HG03039 (cell line): ENCODE results near the gene MS4A13.
"Not testable (repeated sequence)": the region's sequence is repeated elsewhere in the genome, so short reads cannot be mapped to it uniquely, and the experiment has no call there.

Experiments
- ATAC-seq: cut with Tn5 transposase; IDR thresholded peaks from one replicate; pipeline ENCODE4 v1.9.1; 2021; ENCODE audit warnings: mild to moderate bottlenecking, moderate library complexity; ENCODE audit not compliant: unreplicated experiment

MS4A13 gene, protein sequence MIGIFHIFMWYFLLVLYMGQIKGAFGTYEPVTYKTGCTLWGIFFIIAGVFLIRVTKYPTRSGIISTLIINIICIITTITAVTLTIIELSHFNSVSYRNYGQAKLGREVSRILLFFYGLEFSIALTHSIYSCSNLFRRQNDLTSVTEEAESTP

GRCh38 chr11:60515144-60515855, at the start of gene MS4A13:
Gene MS4A13, plus strand, starts transcription at chr11:60515392. Its CDS starts 2,692 bp downstream, at chr11:60518084.
- no peak for ATAC-seq

- ATAC-seq = no peak
Observed at GRCh38 chr11:60468829-60469228, 46.4 kb upstream of the MS4A13 start.

- no peak for ATAC-seq
Observed at GRCh38 chr11:60469723-60470122, 45.5 kb upstream of the MS4A13 start.

DNA sequence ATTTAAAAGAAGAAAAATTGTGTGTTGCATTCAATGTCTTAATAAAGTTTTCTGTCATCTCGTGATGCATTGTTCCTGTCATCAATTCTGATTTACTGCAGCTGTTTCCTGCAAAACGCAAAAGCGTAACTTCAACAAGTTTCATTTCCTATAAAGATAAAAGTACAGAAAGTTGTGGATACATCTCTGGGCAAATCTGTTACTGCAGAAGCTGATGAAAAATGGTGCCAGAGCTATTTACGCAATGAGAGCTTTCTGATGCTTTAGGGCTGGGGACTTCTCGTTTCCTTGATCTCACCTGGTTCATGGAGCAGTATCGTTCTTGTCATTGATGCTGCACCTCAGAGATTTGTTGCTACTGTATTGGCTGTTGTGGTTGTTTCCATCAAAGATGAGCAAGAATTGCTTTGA, 38.2 kb upstream of the MS4A13 start:
- ATAC-seq = no peak

DNA sequence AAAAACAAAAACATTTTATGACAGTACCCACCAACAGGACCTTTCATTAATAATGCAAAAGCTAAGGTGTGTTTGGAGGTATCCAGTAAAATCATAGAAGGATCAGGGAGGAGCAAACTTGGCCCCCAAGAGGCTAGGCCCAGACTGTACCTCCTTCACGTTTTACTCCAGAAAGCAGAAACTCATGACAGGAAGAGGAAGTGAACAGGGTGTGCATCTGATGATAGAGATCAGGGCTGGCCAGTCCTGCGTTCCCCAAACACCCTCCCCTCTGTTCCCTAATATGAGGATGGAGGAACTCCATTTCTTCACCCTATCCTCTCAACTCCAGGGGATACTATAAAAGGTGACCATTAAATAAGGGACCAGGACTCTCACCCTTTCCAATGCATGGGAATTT, 32.8 kb upstream of the MS4A13 start:
- no peak for ATAC-seq

- ATAC-seq = peak; percentile 95
Observed at GRCh38 chr11:60485987-60486386, 29.2 kb upstream of the MS4A13 start.

GRCh38 chr11:60492488-60493009, 22.6 kb upstream of the MS4A13 start, which contains the start of gene MS4A12:
Gene MS4A12, plus strand, starts transcription at chr11:60492778. Its CDS starts 4,541 bp downstream, at chr11:60497319.
- no peak for ATAC-seq

GRCh38 chr11:60493454-60493853, 21.7 kb upstream of the MS4A13 start:
- no peak for ATAC-seq

- no peak for ATAC-seq
Observed at GRCh38 chr11:60498399-60498798, 16.8 kb upstream of the MS4A13 start.

GRCh38 chr11:60498853-60499252, 16.3 kb upstream of the MS4A13 start:
- ATAC-seq = no peak

DNA sequence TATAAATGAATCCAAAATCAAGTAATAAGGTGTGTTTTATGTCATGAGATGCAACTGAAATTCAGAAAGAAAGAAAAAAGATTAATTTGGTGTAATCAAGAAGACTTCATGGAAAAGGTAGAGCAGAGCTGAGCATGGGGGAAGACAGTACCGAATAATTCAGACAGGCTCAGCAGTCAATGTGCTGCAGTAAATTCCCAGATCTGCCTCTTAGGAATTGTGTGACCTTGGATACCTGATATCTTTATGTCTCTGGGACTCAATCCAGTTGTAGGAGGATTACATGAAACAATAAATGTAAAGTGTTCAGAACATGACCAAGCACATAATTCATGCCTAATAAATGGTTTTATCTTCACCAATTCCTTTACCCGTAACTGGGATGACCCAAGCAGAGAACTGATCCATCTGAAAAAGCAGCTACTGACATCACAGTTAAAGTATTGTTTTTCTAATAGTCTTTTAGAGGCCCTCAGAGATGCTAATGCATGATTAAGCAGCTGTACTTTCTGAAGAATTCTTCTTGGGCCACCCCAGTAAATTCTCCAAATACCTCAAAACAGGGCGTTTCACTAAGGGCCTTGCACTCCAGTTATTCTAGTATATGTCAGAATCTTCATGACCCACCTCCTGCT, 14.8 kb upstream of the MS4A13 start:
- ATAC-seq = no peak

- no peak for ATAC-seq
Observed at GRCh38 chr11:60502221-60502775, 12.9 kb upstream of the MS4A13 start.

- no peak for ATAC-seq
Observed at GRCh38 chr11:60504219-60504905, 10.8 kb upstream of the MS4A13 start.

DNA sequence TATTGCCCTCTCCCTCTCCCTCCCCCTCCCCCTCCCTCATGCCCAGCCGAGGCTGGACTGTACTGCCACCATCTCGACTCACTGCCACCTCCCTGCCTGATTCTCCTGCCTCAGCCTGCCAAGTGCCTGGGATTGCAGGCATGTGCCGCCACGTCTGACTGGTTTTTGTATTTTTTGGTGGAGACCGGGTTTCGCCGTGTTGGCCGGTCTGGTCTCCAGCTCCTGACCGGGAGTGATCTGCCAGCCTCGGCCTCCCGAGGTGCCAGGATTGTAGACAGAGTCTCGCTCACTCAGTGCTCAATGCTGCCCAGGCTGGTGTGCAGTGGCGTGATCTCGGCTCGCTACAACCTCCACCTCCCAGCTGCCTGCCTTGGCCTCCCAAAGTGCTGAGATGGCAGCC, 5.6 kb upstream of the MS4A13 start:
- ATAC-seq = not testable (repeated sequence)

DNA sequence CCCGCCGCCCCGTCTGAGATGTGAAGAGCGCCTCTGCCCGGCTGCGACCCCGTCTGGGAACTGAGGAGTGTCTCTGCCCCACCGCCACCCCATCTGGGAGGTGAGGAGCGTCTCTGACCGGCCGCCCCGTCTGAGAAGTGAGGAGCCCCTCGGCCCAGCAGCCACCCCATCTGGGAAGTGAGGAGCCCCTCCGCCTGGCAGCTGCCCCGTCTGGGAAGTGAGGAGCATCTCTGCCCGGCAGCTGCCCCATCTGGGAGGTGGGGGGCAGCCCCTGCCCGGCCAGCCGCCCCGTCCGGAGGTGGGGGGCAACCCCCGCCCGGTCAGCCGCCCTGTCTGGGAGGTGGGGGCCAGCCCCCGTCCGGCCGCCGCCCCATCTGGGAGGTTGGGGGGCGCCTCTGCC, 5.0 kb upstream of the MS4A13 start:
- not testable (repeated sequence) for ATAC-seq

- ATAC-seq = no peak
Observed at GRCh38 chr11:60511393-60511792, 3.8 kb upstream of the MS4A13 start.

DNA sequence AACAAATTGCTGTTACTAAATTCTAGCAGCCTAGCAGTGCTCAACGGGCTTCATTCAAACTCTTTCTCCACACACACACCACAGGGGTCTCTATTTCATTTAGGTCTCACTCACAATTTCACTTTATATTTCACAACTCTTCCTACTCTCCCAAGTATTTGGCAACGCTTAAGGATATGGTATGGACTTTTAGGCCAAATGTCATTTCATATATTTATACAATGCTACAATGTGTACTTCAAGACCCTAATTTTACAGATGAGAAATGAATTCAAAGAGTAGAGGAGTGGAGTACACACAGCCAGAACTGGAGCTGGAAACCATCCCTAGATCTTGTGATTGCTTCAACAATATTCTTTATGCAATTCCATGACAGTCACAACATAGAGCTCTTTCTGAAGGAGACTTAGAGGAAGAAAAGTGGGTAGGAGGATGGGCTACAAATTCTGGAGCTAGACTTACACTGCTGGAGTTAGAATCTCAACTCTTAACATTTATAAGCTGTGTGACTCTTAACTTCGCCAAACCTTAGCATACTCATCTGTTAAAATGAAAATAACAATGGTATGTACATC, 2.5 kb upstream of the MS4A13 start:
- no peak for ATAC-seq

DNA sequence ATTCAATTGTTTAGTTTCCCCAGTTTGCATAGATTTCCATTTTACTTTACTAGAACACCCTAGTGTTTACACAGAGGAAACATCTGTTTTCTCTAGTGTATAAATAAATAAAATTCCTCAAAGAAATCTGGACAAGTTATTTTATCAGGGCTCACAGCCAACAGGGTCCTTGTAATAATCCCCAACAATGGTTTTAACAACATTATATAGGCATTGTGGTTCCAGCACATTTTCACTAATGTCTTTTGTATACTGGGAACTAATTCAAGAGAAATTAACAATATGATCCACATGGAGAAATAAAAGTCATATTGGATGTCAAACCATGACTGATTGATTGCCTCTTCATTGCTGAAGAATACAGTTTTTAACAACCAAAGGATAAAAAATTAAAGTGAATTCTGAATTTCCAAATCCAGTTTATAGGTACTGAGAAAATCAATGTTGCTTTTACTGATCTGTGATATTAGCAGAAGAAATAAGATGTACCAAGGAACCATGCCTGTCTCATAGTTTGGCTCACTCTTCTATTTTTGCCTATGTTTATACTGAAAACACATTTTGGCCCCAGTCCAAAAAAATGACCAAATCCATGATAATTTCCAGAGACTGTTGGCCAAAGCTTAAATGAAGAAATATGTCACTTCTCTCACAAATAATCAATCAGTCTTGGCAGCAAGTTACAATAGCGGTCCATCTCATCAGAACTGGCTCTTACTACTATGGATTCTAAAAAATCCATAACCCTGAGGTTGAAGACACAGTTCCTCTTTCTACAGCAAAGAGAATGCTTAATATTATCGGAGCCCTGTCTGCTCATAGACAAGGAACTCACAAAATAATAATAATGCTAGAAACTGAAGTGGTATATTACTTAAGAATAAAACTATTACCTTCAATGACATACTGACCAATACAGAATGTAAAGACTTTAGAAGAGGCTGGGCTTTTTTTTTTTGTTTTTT, 1.4 kb upstream of the MS4A13 start:
- ATAC-seq = no peak

DNA sequence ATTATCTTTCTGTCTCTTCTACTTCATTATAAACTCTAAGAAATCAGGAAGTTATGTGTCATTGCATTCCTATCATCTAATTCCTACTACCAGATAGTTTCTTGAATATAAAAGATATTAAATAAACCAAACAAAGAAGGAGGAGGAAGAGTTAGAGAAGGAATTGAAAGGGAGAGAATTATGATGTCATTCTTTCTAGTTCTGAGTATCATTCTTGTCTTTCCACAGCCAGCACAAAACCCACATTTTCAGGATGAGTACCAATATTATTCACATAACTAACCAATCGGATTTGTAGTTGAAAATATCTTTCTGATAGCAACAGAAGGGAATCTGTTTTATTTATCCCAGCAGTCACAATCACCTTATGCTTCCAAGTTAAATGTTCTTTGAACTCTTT, 13.3 kb downstream of the MS4A13 start:
- ATAC-seq = no peak

GRCh38 chr11:60528934-60529333, 13.7 kb downstream of the MS4A13 start:
- ATAC-seq = no peak
